ENCODE data around the gene PORCN. TPM values are rescaled to one million over a fixed set of nuclear protein-coding genes. Genes with fewer than 3 reads are reported as not detected.
"Not testable (repeated sequence)": the region's sequence is repeated elsewhere in the genome, so short reads cannot be mapped to it uniquely, and the experiment has no call there.

Gene PORCN
- total and polyA plus RNA-seq, 4 experiments from 2014 or later, result 10.6 to 15.4 (median 14.5) TPM

GRCh38 chrX:48514868-48515460 lies 6.2 kb downstream of the PORCN start:
- CTCF ChIA-PET (ENCODE audit: partially characterized antibody), result interaction anchor here (0.9 kb wide), 1 partner anchor 24 kb away, joined by 3 read pairs; no protein-coding TSS in a partner anchor
- H3K9me3 Mint-ChIP-seq, result peaks cover 0 to 3% (median 0%) of the 10 kb centered on the region in 8 donors
- Histone ChIP-seq H3K27ac (ENCODE audit: low read depth, low read length) (no peak overlapping the region), H3K4me3 (ENCODE audit: low read length in 2 of 2) (no peak overlapping the region), H3K27me3 (ENCODE audit: insufficient read depth, low read length) (no peaks in the 10 kb centered on the region), H3K36me3 (ENCODE audit: insufficient read depth, low read length) (no peaks in the 10 kb centered on the region), H3K4me1 (ENCODE audit: insufficient read depth, low read length) (peaks cover 20% of the 10 kb centered on the region), H3K9me3 (ENCODE audit: control insufficient read depth in 1 of 2, low read length in 2 of 2) (no peaks in the 10 kb centered on the region)
- H3K27ac Mint-ChIP-seq, result peak overlapping the region in 3 of 7 donors; percentile 27 to 57 (median 46)
- POLR2A ChIA-PET (ENCODE audit: partially characterized antibody), result no interaction called here
- H3K4me3 Mint-ChIP-seq, result no peak overlapping the region
- H3K27me3 Mint-ChIP-seq, result no peaks in the 10 kb centered on the region
- peaks cover 7 to 25% of the 10 kb centered on the region in 2 donors for H3K36me3 Mint-ChIP-seq
- H3K4me1 Mint-ChIP-seq, result peaks cover 10 to 26% (median 17%) of the 10 kb centered on the region in 4 donors
- no peak for DNase-seq
- intact Hi-C loops (cut with micrococcal nuclease), result no loop called here

- intact Hi-C loops (cut with micrococcal nuclease), result no loop called here
- Mint-ChIP-seq H3K4me3 (no peak overlapping the region), H3K9me3 (peaks cover 0 to 3% (median 0%) of the 10 kb centered on the region in 8 donors), H3K27me3 (no peaks in the 10 kb centered on the region), H3K27ac (peak overlapping the region in 1 of 7 donors; percentile 5), H3K36me3 (peaks cover 7 to 25% of the 10 kb centered on the region in 2 donors), H3K4me1 (peaks cover 13 to 26% (median 20%) of the 10 kb centered on the region in 4 donors)
- CTCF ChIA-PET (ENCODE audit: partially characterized antibody), result no interaction called here
- Histone ChIP-seq H3K9me3 (ENCODE audit: control insufficient read depth in 1 of 2, low read length in 2 of 2) (no peaks in the 10 kb centered on the region), H3K27ac (ENCODE audit: low read depth, low read length) (no peak overlapping the region), H3K27me3 (ENCODE audit: insufficient read depth, low read length) (no peaks in the 10 kb centered on the region), H3K36me3 (ENCODE audit: insufficient read depth, low read length) (no peaks in the 10 kb centered on the region), H3K4me1 (ENCODE audit: insufficient read depth, low read length) (peaks cover 21% of the 10 kb centered on the region), H3K4me3 (ENCODE audit: low read length in 2 of 2) (no peak overlapping the region)
- POLR2A ChIA-PET (ENCODE audit: partially characterized antibody), result no interaction called here
- DNase-seq, result no peak
Measured at GRCh38 chrX:48515842-48516241, 7.0 kb downstream of the PORCN start.

GRCh38 chrX:48516285-48516684 lies 7.5 kb downstream of the PORCN start:
- CTCF ChIA-PET (ENCODE audit: partially characterized antibody), result no interaction called here
- Histone ChIP-seq H3K27me3 (ENCODE audit: insufficient read depth, low read length) (no peaks in the 10 kb centered on the region), H3K4me3 (ENCODE audit: low read length in 2 of 2) (no peak overlapping the region), H3K36me3 (ENCODE audit: insufficient read depth, low read length) (no peaks in the 10 kb centered on the region), H3K27ac (ENCODE audit: low read depth, low read length) (no peak overlapping the region), H3K9me3 (ENCODE audit: control insufficient read depth in 1 of 2, low read length in 2 of 2) (no peaks in the 10 kb centered on the region), H3K4me1 (ENCODE audit: insufficient read depth, low read length) (peaks cover 25% of the 10 kb centered on the region)
- Mint-ChIP-seq H3K4me1 (peaks cover 17 to 30% (median 22%) of the 10 kb centered on the region in 4 donors), H3K36me3 (peaks cover 7 to 25% of the 10 kb centered on the region in 2 donors), H3K27ac (peak overlapping the region in 1 of 7 donors; percentile 5), H3K27me3 (no peaks in the 10 kb centered on the region), H3K4me3 (no peak overlapping the region), H3K9me3 (peaks cover 0 to 3% (median 0%) of the 10 kb centered on the region in 8 donors)
- DNase-seq, result no peak
- intact Hi-C loops (cut with micrococcal nuclease), result no loop called here
- POLR2A ChIA-PET (ENCODE audit: partially characterized antibody), result no interaction called here

- Mint-ChIP-seq H3K9me3 (peaks cover 0 to 4% (median 0%) of the 10 kb centered on the region in 8 donors), H3K27me3 (no peaks in the 10 kb centered on the region), H3K4me3 (no peak overlapping the region), H3K4me1 (peaks cover 15 to 30% (median 22%) of the 10 kb centered on the region in 4 donors), H3K27ac (peak overlapping the region in 1 of 7 donors; percentile 26), H3K36me3 (peaks cover 7 to 27% of the 10 kb centered on the region in 2 donors)
- intact Hi-C loops (cut with micrococcal nuclease), result no loop called here
- H3K9me3 ChIP-seq (ENCODE audit: control insufficient read depth in 1 of 2, low read length in 2 of 2), result no peaks in the 10 kb centered on the region
- POLR2A ChIA-PET (ENCODE audit: partially characterized antibody), result no interaction called here
- CTCF ChIA-PET (ENCODE audit: partially characterized antibody), result no interaction called here
- H3K27me3 ChIP-seq (ENCODE audit: insufficient read depth, low read length), result no peaks in the 10 kb centered on the region
- no peak overlapping the region for H3K27ac ChIP-seq (ENCODE audit: low read depth, low read length)
- no peak overlapping the region for H3K4me3 ChIP-seq (ENCODE audit: low read length in 2 of 2)
- H3K36me3 ChIP-seq (ENCODE audit: insufficient read depth, low read length), result no peaks in the 10 kb centered on the region
- peaks cover 25% of the 10 kb centered on the region for H3K4me1 ChIP-seq (ENCODE audit: insufficient read depth, low read length)
- DNase-seq, result no peak
Measured at GRCh38 chrX:48516987-48517386, 8.2 kb downstream of the PORCN start.

GRCh38 chrX:48519481-48519880 lies 10.7 kb downstream of the PORCN start:
- H3K36me3 Mint-ChIP-seq, result peaks cover 10 to 21% of the 10 kb centered on the region in 2 donors
- peak overlapping the region in 3 of 7 donors; percentile 9 to 89 (median 49) for H3K27ac Mint-ChIP-seq
- CTCF ChIA-PET (ENCODE audit: partially characterized antibody); H3K27ac ChIP-seq (ENCODE audit: low read depth, low read length); intact Hi-C loops (cut with micrococcal nuclease); H3K36me3 ChIP-seq (ENCODE audit: insufficient read depth, low read length); H3K27me3 Mint-ChIP-seq; H3K4me3 Mint-ChIP-seq; H3K9me3 Mint-ChIP-seq; H3K27me3 ChIP-seq (ENCODE audit: insufficient read depth, low read length); H3K4me3 ChIP-seq (ENCODE audit: low read length in 2 of 2); H3K9me3 ChIP-seq (ENCODE audit: control insufficient read depth in 1 of 2, low read length in 2 of 2); DNase-seq: not testable (repeated sequence)
- H3K4me1 ChIP-seq (ENCODE audit: insufficient read depth, low read length), result peaks cover 28% of the 10 kb centered on the region
- POLR2A ChIA-PET (ENCODE audit: partially characterized antibody), result interaction anchor here (3.4 to 4.0 kb wide), 3 partner anchors 11 to 55 kb away, joined by 17 to 46 read pairs (median 19); partner anchors contain the start of genes PORCN, RBM3 and TBC1D25
- H3K4me1 Mint-ChIP-seq, result peaks cover 16 to 37% (median 23%) of the 10 kb centered on the region in 4 donors

- H3K4me3 ChIP-seq (ENCODE audit: low read length in 2 of 2), result no peak overlapping the region
- intact Hi-C loops (cut with micrococcal nuclease), result loop anchor here (5.0 kb wide), 1 partner anchor 448 kb away; the partner anchor contains the start of gene ZNF630
Measured at GRCh38 chrX:48520455-48520854, 11.7 kb downstream of the PORCN start.

GRCh38 chrX:48520976-48521352 lies 12.2 kb downstream of the PORCN start:
- POLR2A ChIA-PET (ENCODE audit: partially characterized antibody), result interaction anchor here (1.6 to 4.0 kb wide), 4 partner anchors 11 to 53 kb away, joined by 3 to 46 read pairs (median 18); partner anchors contain the start of genes PORCN, RBM3 and TBC1D25
- Histone ChIP-seq H3K36me3 (ENCODE audit: insufficient read depth, low read length) (no peaks in the 10 kb centered on the region), H3K9me3 (ENCODE audit: control insufficient read depth in 1 of 2, low read length in 2 of 2) (no peaks in the 10 kb centered on the region), H3K27ac (ENCODE audit: low read depth, low read length) (peak overlapping the region; percentile 63), H3K4me1 (ENCODE audit: insufficient read depth, low read length) (peaks cover 28% of the 10 kb centered on the region), H3K27me3 (ENCODE audit: insufficient read depth, low read length) (no peaks in the 10 kb centered on the region), H3K4me3 (ENCODE audit: low read length in 2 of 2) (peak overlapping the region; percentile 46 to 65)
- Mint-ChIP-seq H3K4me1 (peaks cover 16 to 37% (median 22%) of the 10 kb centered on the region in 4 donors), H3K4me3 (peak overlapping the region; percentile 86 to 93 (median 90)), H3K36me3 (peaks cover 7 to 17% of the 10 kb centered on the region in 2 donors), H3K27me3 (no peaks in the 10 kb centered on the region), H3K9me3 (peaks cover 0 to 6% (median 0%) of the 10 kb centered on the region in 8 donors), H3K27ac (peak overlapping the region; percentile 89 to 98 (median 97))
- CTCF ChIA-PET (ENCODE audit: partially characterized antibody), result no interaction called here
- no peak for DNase-seq
- intact Hi-C loops (cut with micrococcal nuclease), result loop anchor here (1.0 to 5.0 kb wide), 4 partner anchors 13 to 449 kb away; partner anchors contain the start of genes FTSJ1, PORCN, TBC1D25 and ZNF630

More at GRCh38 chrX:48520455-48520854, 11.7 kb downstream of the PORCN start:
- peaks cover 7 to 19% of the 10 kb centered on the region in 2 donors for H3K36me3 Mint-ChIP-seq
- peak overlapping the region; percentile 89 to 98 (median 97) for H3K27ac Mint-ChIP-seq
- peaks cover 0 to 6% (median 0%) of the 10 kb centered on the region in 8 donors for H3K9me3 Mint-ChIP-seq
- H3K4me3 Mint-ChIP-seq, result peak overlapping the region; percentile 86 to 93 (median 90)
- peaks cover 16 to 37% (median 23%) of the 10 kb centered on the region in 4 donors for H3K4me1 Mint-ChIP-seq
- ChIA-PET CTCF (ENCODE audit: partially characterized antibody) (no interaction called here), POLR2A (ENCODE audit: partially characterized antibody) (interaction anchor here (3.4 to 4.0 kb wide), 3 partner anchors 12 to 54 kb away, joined by 17 to 46 read pairs (median 19); partner anchors contain the start of genes PORCN, RBM3 and TBC1D25)
- peaks cover 28% of the 10 kb centered on the region for H3K4me1 ChIP-seq (ENCODE audit: insufficient read depth, low read length)
- no peaks in the 10 kb centered on the region for H3K36me3 ChIP-seq (ENCODE audit: insufficient read depth, low read length)
- DNase-seq, result no peak
- H3K27me3 ChIP-seq (ENCODE audit: insufficient read depth, low read length), result no peaks in the 10 kb centered on the region
- H3K9me3 ChIP-seq (ENCODE audit: control insufficient read depth in 1 of 2, low read length in 2 of 2), result no peaks in the 10 kb centered on the region
- no peaks in the 10 kb centered on the region for H3K27me3 Mint-ChIP-seq
- H3K27ac ChIP-seq (ENCODE audit: low read depth, low read length), result no peak overlapping the region
